Stomach (tissue), 4 donors: Measurements from ENCODE around the gene UCK2.

Source experiments
- CTCF ChIP-seq, 7 experiments: fragments of 450-650 bp in 4 of 7; fragments of 200-600 bp in 3 of 7; sonication (generic) in 3 of 7; IDR thresholded peaks; one replicate each; pipeline ENCODE4 v1.5.1; 2016 to 2019; ENCODE audit warnings: antibody characterized with exemption in 7 of 7, control low read depth in 2 of 7, mild to moderate bottlenecking in 1 of 7
- EP300 ChIP-seq: sonication (generic); formaldehyde crosslinking; IDR thresholded peaks from one replicate; pipeline ENCODE4 v1.6.1; 2017; ENCODE audit warnings: antibody characterized with exemption
- POLR2A ChIP-seq, 4 donors: fragments of 450-650 bp; IDR thresholded peaks; one replicate each; pipeline ENCODE4 v1.6.1; 2016; ENCODE audit warnings: antibody characterized with exemption in 4 of 4, control low read depth in 2 of 4, mild to moderate bottlenecking in 1 of 4, moderate library complexity in 1 of 4

DNA sequence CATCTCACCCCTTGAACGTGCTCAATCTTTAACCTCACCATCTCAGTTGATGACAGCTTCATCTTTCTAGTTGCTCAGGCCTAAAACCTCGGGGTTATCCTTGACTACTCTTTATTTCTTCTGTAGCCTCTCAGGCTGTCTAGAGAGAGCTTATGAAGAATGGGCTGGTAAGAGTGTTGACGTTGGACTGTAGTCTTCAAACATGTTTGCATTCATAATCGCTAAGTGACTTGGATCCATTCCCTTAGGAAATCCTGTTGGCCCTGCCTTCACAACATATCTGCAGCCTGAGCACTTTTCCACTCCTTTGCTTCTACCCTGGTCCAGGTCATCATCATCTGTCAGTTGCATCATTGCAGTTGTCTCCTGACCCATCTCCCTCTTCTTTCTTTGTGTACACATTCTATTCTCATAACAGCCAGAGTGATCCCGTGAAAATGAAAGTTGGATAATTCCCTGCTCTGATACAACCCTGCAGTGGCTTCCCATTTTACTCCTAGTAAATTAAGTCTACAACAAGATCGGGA, 10.5 kb downstream of the UCK2 start:
- TF ChIP-seq CTCF (IDR thresholded peaks at IDR 0.05) (no peak), POLR2A (IDR thresholded peaks at IDR 0.05) (no peak), EP300 (no peak)
